IMR-90 (cell line): ENCODE data around the gene PRKAR2A. TPM values are rescaled to one million over a fixed set of nuclear protein-coding genes. Genes with fewer than 3 reads are reported as not detected.

Experiments used
- ATAC-seq: fragments of 200-7000 bp; cut with Tn5 transposase; 2 replicates; pipeline ENCODE4 v1.9.1; 2020; ENCODE audit warnings: low read depth, mild to moderate bottlenecking, moderate library complexity
- BruUV-seq: library from RNA; stranded (reverse); fragments of 400-500 nt; replicated peaks from 2 replicates; lab custom pipeline; 2021; lab: Mats Ljungman, UMichigan
- CTCF ChIA-PET: fragments of 300-600 bp; formaldehyde crosslinking; extraction: SDS; loops from one replicate; lab custom pipeline; 2021; ENCODE audit warnings: antibody characterized with exemption; lab: Yijun Ruan, JAX
- POLR2A ChIA-PET: fragments of 300-600 bp; sonication (Branson Sonifier 250); formaldehyde crosslinking; loops from one replicate; lab custom pipeline; 2022; ENCODE audit warnings: antibody characterized with exemption; ENCODE audit not compliant: unreplicated experiment; lab: Charles Lee
- DNase-seq: peaks from one replicate; pipeline ENCODE4 v3.0.0; 2013
- H2AFZ ChIP-seq: replicated peaks from 2 replicates; pipeline ENCODE3; 2013; ENCODE audit warnings: low read length, mild to moderate bottlenecking; ENCODE audit not compliant: poor library complexity
- H2AK5ac ChIP-seq: 2 replicates; pipeline ENCODE4 v1.6.1; 2013; ENCODE audit warnings: low read depth, low read length, inconsistent platforms
- H2AK9ac ChIP-seq: replicated peaks from 2 replicates; pipeline ENCODE3; 2013; ENCODE audit warnings: mild to moderate bottlenecking, low read depth, low read length, moderate library complexity; ENCODE audit not compliant: poor library complexity
- H2BK120ac ChIP-seq: 2 replicates; pipeline ENCODE4 v1.6.1; 2013; ENCODE audit warnings: low read depth, low read length, inconsistent platforms
- H2BK15ac ChIP-seq: 3 replicates; pipeline ENCODE4 v1.6.1; 2013; ENCODE audit warnings: low read depth, low read length, inconsistent platforms
- H2BK20ac ChIP-seq: 2 replicates; pipeline ENCODE4 v1.6.1; 2013; ENCODE audit warnings: low read depth, mild to moderate bottlenecking, inconsistent platforms, low read length, moderate library complexity
- H2BK5ac ChIP-seq: 2 replicates; pipeline ENCODE4 v1.6.1; 2013; ENCODE audit warnings: mild to moderate bottlenecking, low read depth, low read length, inconsistent platforms; ENCODE audit not compliant: poor library complexity, severe bottlenecking
- H3K14ac ChIP-seq: replicated peaks from 2 replicates; pipeline ENCODE4 v1.6.1; 2013; ENCODE audit warnings: low read depth, low read length, inconsistent platforms
- H3K18ac ChIP-seq: 2 replicates; pipeline ENCODE4 v1.6.1; 2013; ENCODE audit warnings: low read depth, low read length, control low read depth
- H3K23ac ChIP-seq: 2 replicates; pipeline ENCODE4 v1.6.1; 2013; ENCODE audit warnings: low read depth, low read length, inconsistent platforms
- H3K27ac ChIP-seq: 2 replicates; pipeline ENCODE4 v1.5.1; 2013; ENCODE audit warnings: mild to moderate bottlenecking, control low read depth, low read length; ENCODE audit not compliant: insufficient read depth
- H3K27me3 ChIP-seq: 2 replicates; pipeline ENCODE4 v1.6.1; 2013; ENCODE audit warnings: low read length; ENCODE audit not compliant: control insufficient read depth, insufficient read depth
- H3K36me3 ChIP-seq: 2 replicates; pipeline ENCODE4 v1.6.1; 2013; ENCODE audit warnings: low read length, mixed read lengths; ENCODE audit not compliant: control insufficient read depth, insufficient read depth
- H3K4ac ChIP-seq: 2 replicates; pipeline ENCODE4 v1.6.1; 2013; ENCODE audit warnings: low read depth, low read length, inconsistent platforms
- H3K4me1 ChIP-seq: 2 replicates; pipeline ENCODE4 v1.6.1; 2013; ENCODE audit warnings: low read length, mixed read lengths; ENCODE audit not compliant: control insufficient read depth, insufficient read depth
- H3K4me2 ChIP-seq: 2 replicates; pipeline ENCODE4 v1.6.1; 2013; ENCODE audit warnings: low read depth, mild to moderate bottlenecking, control low read depth, low read length, moderate library complexity
- H3K4me3 ChIP-seq: 2 replicates; pipeline ENCODE4 v1.5.1; 2013; ENCODE audit warnings: low read depth, mild to moderate bottlenecking, control low read depth, low read length, moderate library complexity; ENCODE audit not compliant: insufficient read depth
- H3K56ac ChIP-seq: 2 replicates; pipeline ENCODE4 v1.6.1; 2013; ENCODE audit warnings: low read length, inconsistent platforms; ENCODE audit not compliant: insufficient read depth; ENCODE audit errors: extremely low read depth
- H3K79me1 ChIP-seq, 2 experiments: 2 replicates each; pipeline ENCODE4 v1.6.1; 2013; ENCODE audit warnings: low read length in 2 of 2, inconsistent platforms in 1 of 2, low read depth in 1 of 2
- H3K9ac ChIP-seq: 2 replicates; pipeline ENCODE4 v1.6.1; 2013; ENCODE audit warnings: low read depth, low read length, control low read depth
- H3K9me1 ChIP-seq: 2 replicates; pipeline ENCODE4 v1.6.1; 2013; ENCODE audit warnings: low read length, inconsistent platforms; ENCODE audit not compliant: insufficient read depth
- H3K9me3 ChIP-seq: 2 replicates; pipeline ENCODE4 v1.6.1; 2013; ENCODE audit warnings: low read length; ENCODE audit not compliant: control insufficient read depth, insufficient read depth
- H4K20me1 ChIP-seq: 2 replicates; pipeline ENCODE4 v1.6.1; 2013; ENCODE audit warnings: low read length, inconsistent platforms; ENCODE audit not compliant: insufficient read depth
- H4K5ac ChIP-seq: 2 replicates; pipeline ENCODE4 v1.6.1; 2013; ENCODE audit warnings: mild to moderate bottlenecking, low read depth, low read length, control low read depth
- H4K8ac ChIP-seq, 2 experiments: 2 replicates each; pipeline ENCODE4 v1.6.1; 2013; ENCODE audit warnings: low read depth in 2 of 2, low read length in 2 of 2, control low read depth in 1 of 2, inconsistent platforms in 1 of 2
- H4K91ac ChIP-seq: 2 replicates; pipeline ENCODE4 v1.6.1; 2013; ENCODE audit warnings: low read depth, low read length, inconsistent platforms; ENCODE audit not compliant: insufficient read depth
- CTCF ChIP-seq: conservative IDR thresholded peaks from 2 replicates; pipeline ENCODE4 v1.5.1; 2012; ENCODE audit warnings: mild to moderate bottlenecking, low read depth, low read length, improper control_type of control experiment
- MAFK ChIP-seq: IDR thresholded peaks from 2 replicates; pipeline ENCODE4 v1.6.1; 2012; ENCODE audit warnings: low read depth, low read length, improper control_type of control experiment
- WGBS, 2 experiments: methylation state at CpG; one replicate each; pipeline versions ENCODE4 v1.1.5 to v1.1.7; 2013; ENCODE audit warnings: missing lambda C conversion rate in 2 of 2; ENCODE audit not compliant: insufficient read length in 1 of 2; ENCODE audit errors: extremely low coverage in 2 of 2; 5-methylcytosine and 5-hydroxymethylcytosine counted together
- dilution Hi-C: fragments of 300-500 bp; cut with HindIII; formaldehyde crosslinking; loops from one replicate; pipeline ENCODE4 v1.14.3; 2018; ENCODE audit warnings: low sequenced_read_pairs; ENCODE audit not compliant: unreplicated experiment
- in situ Hi-C: fragments of 300-500 bp; cut with MboI; formaldehyde crosslinking; loops from 3 replicates; pipeline ENCODE4 v1.14.3; 2019; ENCODE audit warnings: low sequenced_read_pairs, inconsistent platforms, mixed read lengths
- intact Hi-C: fragments of 100-400 bp; cut with micrococcal nuclease; formaldehyde crosslinking; loops from 2 replicates; pipeline ENCODE4 v1.10.0; 2022
- polyA plus RNA-seq, 3 experiments: library from polyadenylated mRNA; depleted of rRNA; stranded (reverse); fragments of >200 nt; gene quantifications; 2 replicates each; pipeline ENCODE4 v1.2.3, GENCODE V29; 2012; ENCODE audit warnings: low replicate concordance in 1 of 3
- total RNA-seq: library from RNA; depleted of rRNA; stranded (reverse); fragments of >200 nt; gene quantifications from 2 replicates; pipeline ENCODE4 v1.2.3, GENCODE V29; 2012

The PRKAR2A gene
- total and polyA plus RNA-seq, 2 of the 4 experiments (the other 2 are of a cell fraction) = 11.3 to 48.2 TPM

GRCh38 chr3:48879307-48879993 is 31.8 kb upstream of the PRKAR2A start:
- dilution Hi-C loops (no loop called here), in situ Hi-C loops (no loop called here), intact Hi-C loops (no loop called here)
- ATAC-seq = no peak
- no peak overlapping the region for H3K27ac ChIP-seq
- H3K56ac ChIP-seq = no peak overlapping the region
- CTCF ChIA-PET = no interaction called here
- H2BK15ac ChIP-seq = no peak overlapping the region
- H2BK120ac ChIP-seq = no peak overlapping the region
- H3K79me1 ChIP-seq = no peaks in the 10 kb centered on the region; a peak in 1 of 4 replicates
- no peak overlapping the region for H3K23ac ChIP-seq
- no peak overlapping the region for H3K14ac ChIP-seq
- DNase-seq = no peak
- H4K91ac ChIP-seq = no peak overlapping the region
- H3K9me3 ChIP-seq = no peaks in the 10 kb centered on the region
- no TSS peak for BruUV-seq
- no peak overlapping the region for H2AFZ ChIP-seq
- no peaks in the 10 kb centered on the region for H3K27me3 ChIP-seq
- H3K4me2 ChIP-seq = no peak overlapping the region
- H2AK9ac ChIP-seq = no peak overlapping the region
- no peak for TF ChIP-seq CTCF
- no peak for TF ChIP-seq MAFK
- H2BK5ac ChIP-seq = no peak overlapping the region
- H3K9me1 ChIP-seq = peaks cover 3% of the 10 kb centered on the region; the same call in 1 of the 2 replicates
- peaks cover 3% of the 10 kb centered on the region for H3K36me3 ChIP-seq
- H4K20me1 ChIP-seq = no peaks in the 10 kb centered on the region; the same call in 1 of the 2 replicates
- no peak overlapping the region for H3K9ac ChIP-seq
- H4K8ac ChIP-seq = no peak overlapping the region
- H4K5ac ChIP-seq = no peak overlapping the region
- 100% methylated on average over 3 of the region's 6 CpGs; no CpG with 5 or more reads in 1 of the 2 experiments for WGBS, 2 experiments
- no peak overlapping the region for H3K4me3 ChIP-seq
- no peak overlapping the region for H3K4ac ChIP-seq
- no peak overlapping the region for H2AK5ac ChIP-seq
- POLR2A ChIA-PET = no interaction called here
- no peak overlapping the region for H3K18ac ChIP-seq
- H3K4me1 ChIP-seq = no peaks in the 10 kb centered on the region
- H2BK20ac ChIP-seq = no peak overlapping the region
